Ovary (tissue), 9 donors: ENCODE measurements around the gene TNS3. TPM values are rescaled to one million over a fixed set of nuclear protein-coding genes. Genes with fewer than 3 reads are reported as not detected.

Experiments
- DNase-seq, 5 donors: peaks; one replicate each; pipeline ENCODE4 v3.0.0-alpha.2; 2019 to 2020
- H3K27ac ChIP-seq, 2 donors: fragments of 200-600 bp; one replicate each; pipeline versions ENCODE4 v1.5.1 to v1.8.0; 2019 to 2022
- H3K27me3 ChIP-seq: fragments of 200-600 bp; one replicate; pipeline ENCODE4 v1.8.0; 2022
- H3K36me3 ChIP-seq: fragments of 200-600 bp; sonication (generic); one replicate; pipeline ENCODE4 v1.5.1; 2019
- H3K4me1 ChIP-seq: one replicate; pipeline ENCODE4 v1.8.1; 2013; ENCODE audit warnings: mild to moderate bottlenecking, moderate library complexity; ENCODE audit not compliant: insufficient read depth
- H3K4me3 ChIP-seq: fragments of 200-600 bp; sonication (generic); one replicate; pipeline ENCODE4 v1.5.1; 2017
- H3K9me3 ChIP-seq, 2 donors: fragments of 200-600 bp in 1 of 2; sonication (generic) in 1 of 2; one replicate each; pipeline versions ENCODE4 v1.5.1 to v1.8.1; 2013 to 2019; ENCODE audit warnings: mild to moderate bottlenecking in 1 of 2, moderate library complexity in 1 of 2
- CTCF ChIP-seq, 3 donors: fragments of 450-650 bp in 2 of 3; fragments of 200-600 bp in 1 of 3; IDR thresholded peaks; one replicate each; pipeline versions ENCODE4 v1.5.1 to v1.8.0; 2016 to 2022; ENCODE audit warnings: antibody characterized with exemption in 3 of 3, mild to moderate bottlenecking in 1 of 3
- EP300 ChIP-seq: sonication (generic); formaldehyde crosslinking; IDR thresholded peaks from one replicate; pipeline ENCODE4 v1.6.1; 2017; ENCODE audit warnings: antibody characterized with exemption
- POLR2A ChIP-seq: fragments of 450-650 bp; IDR thresholded peaks from one replicate; pipeline ENCODE4 v1.6.1; 2017; ENCODE audit warnings: antibody characterized with exemption, mild to moderate bottlenecking, moderate library complexity
- WGBS, 3 donors: extraction: QIAGEN DNeasy Blood & Tissue Kit in 1 of 3; methylation state at CpG; one replicate each; pipeline versions ENCODE4 v1.1.5 to v1.1.7; 2013 to 2017; 5-methylcytosine and 5-hydroxymethylcytosine counted together
- intact Hi-C, 4 donors: fragments of 100-400 bp; cut with DNase I; formaldehyde crosslinking; loops; one replicate each; pipeline versions ENCODE4 v1.11.0 to v1.15.1; 2022 to 2023
- polyA plus RNA-seq, 2 donors: library from polyadenylated mRNA; stranded (reverse); fragments of 200-250 nt in 1 of 2; fragments of 350-450 nt in 1 of 2; fragmentation: Illumina TruSeq in 1 of 2; extraction: RNeasy Lipid Tissue Mini Kit (QIAGEN cat#74804) in 1 of 2; gene quantifications; one replicate each; pipeline ENCODE4 v1.2.3, GENCODE V29; 2013 to 2014
- total RNA-seq, 7 donors: library from RNA; depleted of rRNA in 2 of 7; stranded (reverse); fragments of >200 nt in 2 of 7; fragmentation: NEBNext Ultra II Directional in 3 of 7; extraction: Animal tissue kit (Norgen Biotek cat#: 25700) in 3 of 7; gene quantifications; one replicate each; pipeline versions ENCODE4 v1.1.0 to v1.2.4, GENCODE V29; 2016 to 2023
- donor health status: DM: no; HTN: no; CAD: no; lungs with moderate emphysema.
- donor health status: DM: no; HTN: no; CAD: no.
- donor health status: Bipolar disorder and iron deficiency.
- donor health status: DM: yes; HTN: yes; CAD: no.
- donor health status: DM: no; HTN: no; CAD: no.
- donor health status: DM: yes; HTN: yes; CAD: no.

Gene TNS3
- total and polyA plus RNA-seq, 9 donors = 36.6 to 137 (median 91.3) TPM

- no peak for TF ChIP-seq POLR2A
- TF ChIP-seq CTCF (IDR thresholded peaks at IDR 0.05) = no peak
- no peak for TF ChIP-seq EP300
- WGBS, 3 donors = 88 to 93% (median 90%) methylated on average over 12 of the region's 12 CpGs
- no peak overlapping the region for H3K27ac ChIP-seq
- H3K4me1 ChIP-seq = peaks cover 11% of the 10 kb centered on the region
- intact Hi-C loops = no loop called here
- H3K27me3 ChIP-seq = no peaks in the 10 kb centered on the region
- no peak for DNase-seq
- no peaks in the 10 kb centered on the region for H3K9me3 ChIP-seq
- no peak overlapping the region for H3K4me3 ChIP-seq
- H3K36me3 ChIP-seq = no peaks in the 10 kb centered on the region
Observed at GRCh38 chr7:47336472-47337425, 245.2 kb downstream of the TNS3 start.

GRCh38 chr7:47335557-47336471, 246.1 kb downstream of the TNS3 start:
- TF ChIP-seq EP300 (no peak), CTCF (IDR thresholded peaks at IDR 0.05) (no peak), POLR2A (no peak)
- 39 to 42% (median 41%) methylated on average over 10 of the region's 10 CpGs for WGBS, 3 donors
- intact Hi-C loops = no loop called here
- Histone ChIP-seq H3K27ac (no peak overlapping the region), H3K4me3 (no peak overlapping the region), H3K9me3 (no peaks in the 10 kb centered on the region), H3K27me3 (no peaks in the 10 kb centered on the region), H3K36me3 (no peaks in the 10 kb centered on the region), H3K4me1 (peaks cover 11% of the 10 kb centered on the region)
- peak in 1 of 5 donors; percentile 39 for DNase-seq

GRCh38 chr7:47335071-47335470, 246.8 kb downstream of the TNS3 start:
- H3K9me3 ChIP-seq = no peaks in the 10 kb centered on the region
- H3K27ac ChIP-seq = no peak overlapping the region
- H3K36me3 ChIP-seq = no peaks in the 10 kb centered on the region
- H3K4me3 ChIP-seq = no peak overlapping the region
- 97 to 99% (median 98%) methylated on average over 6 of the region's 6 CpGs for WGBS, 3 donors
- TF ChIP-seq POLR2A (no peak), CTCF (IDR thresholded peaks at IDR 0.05) (no peak), EP300 (no peak)
- intact Hi-C loops = no loop called here
- DNase-seq = no peak
- peaks cover 11% of the 10 kb centered on the region for H3K4me1 ChIP-seq
- H3K27me3 ChIP-seq = no peaks in the 10 kb centered on the region

GRCh38 chr7:47333959-47334358, 248.0 kb downstream of the TNS3 start:
- no peak for DNase-seq
- Histone ChIP-seq H3K27me3 (no peaks in the 10 kb centered on the region), H3K36me3 (no peaks in the 10 kb centered on the region), H3K27ac (no peak overlapping the region), H3K4me1 (peaks cover 14% of the 10 kb centered on the region), H3K9me3 (no peaks in the 10 kb centered on the region), H3K4me3 (no peak overlapping the region)
- intact Hi-C loops = no loop called here
- TF ChIP-seq POLR2A (no peak), EP300 (no peak), CTCF (IDR thresholded peaks at IDR 0.05) (no peak)
- 84 to 96% (median 95%) methylated on average over 2 of the region's 2 CpGs for WGBS, 3 donors
